Smooth muscle cell (in vitro differentiated cells): ENCODE data around the gene PTGDS. TPM values are rescaled to one million over a fixed set of nuclear protein-coding genes. Genes with fewer than 3 reads are reported as not detected.

Experiments
- DNase-seq: peaks from one replicate; lab custom pipeline; 2025; ENCODE audit not compliant: unreplicated experiment; lab: John Stamatoyannopoulos, UW
- H2AFZ ChIP-seq: fragments of 200-600 bp; sonication (generic); 2 replicates; pipeline ENCODE4 v1.6.0; 2016; ENCODE audit warnings: antibody characterized with exemption, low read depth, mild to moderate bottlenecking
- H3F3A ChIP-seq: fragments of 200-600 bp; sonication (generic); 2 replicates; pipeline ENCODE4 v1.6.0; 2017; ENCODE audit warnings: antibody characterized with exemption, low read depth
- H3K27ac ChIP-seq: fragments of 200-600 bp; sonication (generic); 2 replicates; pipeline ENCODE4 v1.5.1; 2016; ENCODE audit warnings: low read depth, mild to moderate bottlenecking
- H3K27me3 ChIP-seq: fragments of 200-600 bp; sonication (generic); 2 replicates; pipeline ENCODE4 v1.6.1; 2016; ENCODE audit warnings: low read depth, mild to moderate bottlenecking
- H3K36me3 ChIP-seq: fragments of 200-600 bp; sonication (generic); 2 replicates; pipeline ENCODE4 v1.5.1; 2016; ENCODE audit warnings: low read depth
- H3K4me1 ChIP-seq: fragments of 200-600 bp; sonication (generic); 2 replicates; pipeline ENCODE4 v1.5.1; 2016; ENCODE audit warnings: low read depth
- H3K4me2 ChIP-seq: fragments of 200-600 bp; sonication (generic); 2 replicates; pipeline ENCODE4 v1.6.0; 2016; ENCODE audit warnings: mild to moderate bottlenecking
- H3K4me3 ChIP-seq: fragments of 200-600 bp; sonication (generic); 2 replicates; pipeline ENCODE4 v1.5.1; 2016; ENCODE audit warnings: mild to moderate bottlenecking
- H3K79me2 ChIP-seq: fragments of 200-600 bp; sonication (generic); 2 replicates; pipeline ENCODE4 v1.6.0; 2016; ENCODE audit warnings: low read depth, mild to moderate bottlenecking
- H3K9ac ChIP-seq: fragments of 200-600 bp; sonication (generic); 2 replicates; pipeline ENCODE4 v1.6.0; 2016; ENCODE audit warnings: low read depth
- H3K9me3 ChIP-seq: fragments of 200-600 bp; sonication (generic); replicated peaks from 2 replicates; pipeline ENCODE4 v1.5.1; 2016; ENCODE audit warnings: low read depth
- H4K20me1 ChIP-seq: fragments of 200-600 bp; sonication (generic); 2 replicates; pipeline ENCODE4 v1.6.0; 2016; ENCODE audit warnings: low read depth
- WGBS: methylation state at CpG from one replicate; pipeline ENCODE4 v1.1.7; 2016; ENCODE audit warnings: low lambda C conversion rate; 5-methylcytosine and 5-hydroxymethylcytosine counted together
- polyA plus RNA-seq: library from polyadenylated mRNA; unstranded; fragments of >200 nt; fragmentation: Nextera tagmentation; extraction: Ambion mirVana; gene quantifications from 2 replicates; pipeline ENCODE4 v1.2.1, GENCODE V29; 2016
- total RNA-seq: library from RNA; depleted of rRNA; stranded (reverse); fragments of >200 nt; gene quantifications from 2 replicates; pipeline ENCODE4 v1.2.3, GENCODE V29; 2014
- TF ChIP-seq, protein P1 (sequence below): fragments of 200-600 bp; sonication (generic); IDR thresholded peaks from 2 replicates; pipeline ENCODE4 v1.5.1; 2017; ENCODE audit warnings: borderline replicate concordance, mild to moderate bottlenecking, antibody characterized with exemption; ENCODE audit not compliant: insufficient read depth, poor library complexity, severe bottlenecking

PTGDS gene
- total and polyA plus RNA-seq, 2 experiments from 2014 or later = 119 to 611 TPM

GRCh38 chr9:137022662-137023008, 45.3 kb downstream of the PTGDS start:
- Histone ChIP-seq H3K9ac (no peak overlapping the region), H4K20me1 (peaks cover 5% of the 10 kb centered on the region), H3F3A (no peaks in the 10 kb centered on the region), H3K9me3 (no peaks in the 10 kb centered on the region), H2AFZ (no peak overlapping the region), H3K4me2 (no peak overlapping the region), H3K79me2 (no peaks in the 10 kb centered on the region), H3K36me3 (no peaks in the 10 kb centered on the region), H3K27ac (no peak overlapping the region), H3K27me3 (no peaks in the 10 kb centered on the region), H3K4me1 (peaks cover 5% of the 10 kb centered on the region), H3K4me3 (no peak overlapping the region)
- 94% methylated on average over 18 of the region's 23 CpGs for WGBS
- TF ChIP-seq, protein P1, sequence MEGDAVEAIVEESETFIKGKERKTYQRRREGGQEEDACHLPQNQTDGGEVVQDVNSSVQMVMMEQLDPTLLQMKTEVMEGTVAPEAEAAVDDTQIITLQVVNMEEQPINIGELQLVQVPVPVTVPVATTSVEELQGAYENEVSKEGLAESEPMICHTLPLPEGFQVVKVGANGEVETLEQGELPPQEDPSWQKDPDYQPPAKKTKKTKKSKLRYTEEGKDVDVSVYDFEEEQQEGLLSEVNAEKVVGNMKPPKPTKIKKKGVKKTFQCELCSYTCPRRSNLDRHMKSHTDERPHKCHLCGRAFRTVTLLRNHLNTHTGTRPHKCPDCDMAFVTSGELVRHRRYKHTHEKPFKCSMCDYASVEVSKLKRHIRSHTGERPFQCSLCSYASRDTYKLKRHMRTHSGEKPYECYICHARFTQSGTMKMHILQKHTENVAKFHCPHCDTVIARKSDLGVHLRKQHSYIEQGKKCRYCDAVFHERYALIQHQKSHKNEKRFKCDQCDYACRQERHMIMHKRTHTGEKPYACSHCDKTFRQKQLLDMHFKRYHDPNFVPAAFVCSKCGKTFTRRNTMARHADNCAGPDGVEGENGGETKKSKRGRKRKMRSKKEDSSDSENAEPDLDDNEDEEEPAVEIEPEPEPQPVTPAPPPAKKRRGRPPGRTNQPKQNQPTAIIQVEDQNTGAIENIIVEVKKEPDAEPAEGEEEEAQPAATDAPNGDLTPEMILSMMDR = no peak
- DNase-seq = no peak

DNA sequence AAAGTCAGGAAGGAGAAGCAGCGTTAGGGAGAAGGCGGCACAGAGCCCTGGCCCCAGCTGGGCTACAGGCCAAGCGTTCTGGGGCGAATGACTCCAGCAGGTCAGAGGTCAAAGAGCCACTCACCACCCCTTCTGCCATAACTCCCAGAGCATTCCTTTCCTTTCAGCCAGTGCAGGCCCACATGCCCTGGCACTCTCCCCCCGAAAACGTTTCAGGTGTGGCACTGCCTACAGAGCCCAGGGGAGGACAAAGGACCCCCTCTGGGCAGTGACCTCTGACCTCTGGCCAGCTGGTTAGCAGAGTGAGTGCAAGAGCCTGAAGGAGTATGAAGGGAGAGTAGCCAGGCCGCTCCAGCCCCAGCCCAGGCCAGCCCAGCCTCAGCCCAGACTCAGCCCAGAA, 45.9 kb downstream of the PTGDS start:
- no peak overlapping the region for H3K4me2 ChIP-seq
- no peak overlapping the region for H3K27ac ChIP-seq
- H4K20me1 ChIP-seq = peaks cover 5% of the 10 kb centered on the region
- no peaks in the 10 kb centered on the region for H3K27me3 ChIP-seq
- no peaks in the 10 kb centered on the region for H3F3A ChIP-seq
- H3K79me2 ChIP-seq = no peaks in the 10 kb centered on the region
- no peak overlapping the region for H3K4me3 ChIP-seq
- TF ChIP-seq, protein P1 = no peak
- no peaks in the 10 kb centered on the region for H3K36me3 ChIP-seq
- no peak for DNase-seq
- WGBS = 86% methylated on average over 7 of the region's 7 CpGs
- no peak overlapping the region for H2AFZ ChIP-seq
- no peaks in the 10 kb centered on the region for H3K9me3 ChIP-seq
- H3K4me1 ChIP-seq = peaks cover 5% of the 10 kb centered on the region
- no peak overlapping the region for H3K9ac ChIP-seq

DNA sequence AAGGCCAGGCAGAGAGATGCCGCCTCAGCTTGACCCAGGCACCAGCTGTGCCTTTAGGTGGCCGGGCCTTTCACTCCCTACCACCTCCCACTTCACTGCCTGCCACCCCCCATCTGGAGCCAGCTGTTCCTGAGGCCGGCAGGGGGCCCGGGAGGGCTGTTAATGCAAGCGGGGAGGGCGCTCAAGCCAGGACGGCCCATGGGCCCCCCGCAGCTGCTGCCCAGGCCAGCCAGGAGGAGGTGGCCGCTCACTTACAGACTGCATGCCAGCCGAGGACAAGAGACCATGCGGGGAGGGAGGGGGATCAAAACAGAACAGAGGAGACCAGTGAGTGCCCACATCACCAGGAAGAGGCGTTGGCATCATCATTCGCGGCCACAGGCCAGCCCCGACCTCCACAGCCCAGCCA, 46.3 kb downstream of the PTGDS start:
- no peaks in the 10 kb centered on the region for H3K9me3 ChIP-seq
- H3K4me1 ChIP-seq = peaks cover 7% of the 10 kb centered on the region
- H3K27me3 ChIP-seq = no peaks in the 10 kb centered on the region
- no peaks in the 10 kb centered on the region for H3F3A ChIP-seq
- H3K79me2 ChIP-seq = no peaks in the 10 kb centered on the region
- WGBS = 91% methylated on average over 15 of the region's 15 CpGs
- H3K4me2 ChIP-seq = no peak overlapping the region
- DNase-seq = no peak
- no peak overlapping the region for H3K27ac ChIP-seq
- no peak overlapping the region for H3K4me3 ChIP-seq
- no peak overlapping the region for H3K9ac ChIP-seq
- H2AFZ ChIP-seq = no peak overlapping the region
- TF ChIP-seq, protein P1 = no peak
- H3K36me3 ChIP-seq = no peaks in the 10 kb centered on the region
- peaks cover 5% of the 10 kb centered on the region for H4K20me1 ChIP-seq

DNA sequence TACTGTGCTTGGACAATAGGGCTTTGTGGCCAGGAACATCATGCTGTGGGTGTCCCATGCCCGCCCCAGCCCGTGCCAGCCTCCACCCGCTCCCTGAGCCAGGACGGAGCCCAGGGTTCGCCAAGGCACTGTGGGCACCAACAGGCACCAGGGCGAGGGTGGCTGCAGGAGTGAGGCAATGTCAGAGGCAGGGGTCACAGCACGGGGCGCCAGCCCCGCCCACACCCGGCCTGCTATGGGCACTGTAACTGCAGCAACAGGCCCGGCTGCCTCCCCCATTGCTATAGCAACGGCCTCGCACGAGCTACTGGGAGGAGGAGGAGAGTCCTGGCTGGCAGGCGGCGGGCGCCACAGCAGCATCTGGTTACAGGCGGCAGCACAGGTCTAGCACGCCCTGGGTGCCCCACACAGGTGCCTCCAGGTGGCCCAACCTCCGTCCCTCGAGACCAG, 48.2 kb downstream of the PTGDS start:
- peaks cover 14% of the 10 kb centered on the region for H3K4me1 ChIP-seq
- H3K4me2 ChIP-seq = no peak overlapping the region
- WGBS = 92% methylated on average over 21 of the region's 21 CpGs

More for the DNA sequence above, 48.2 kb downstream of the PTGDS start:
- Histone ChIP-seq H3K9me3 (no peaks in the 10 kb centered on the region), H3K4me3 (no peak overlapping the region), H2AFZ (no peak overlapping the region), H3K36me3 (no peaks in the 10 kb centered on the region), H3K9ac (no peak overlapping the region), H3K27ac (no peak overlapping the region), H3F3A (no peaks in the 10 kb centered on the region), H4K20me1 (peaks cover 5% of the 10 kb centered on the region), H3K79me2 (no peaks in the 10 kb centered on the region), H3K27me3 (no peaks in the 10 kb centered on the region)
- TF ChIP-seq, protein P1 = no peak
- DNase-seq = no peak
